ENCODE results near the gene DRC3.
"Not testable (repeated sequence)": the region's sequence is repeated elsewhere in the genome, so short reads cannot be mapped to it uniquely, and the experiment has no call there.

The DRC3 gene

GRCh38 chr17:17972126-17972951 is at the start of gene DRC3, which contains the start of gene TOM1L2:
DRC3 (plus strand) TSS chr17:17972862; CDS start chr17:17977599, 4,737 bp downstream.
TOM1L2 (minus strand) TSS chr17:17972400; CDS start chr17:17972313, 87 bp downstream.
- peak; percentile 88 to 100 (median 100) for DNase-seq

- no peak for DNase-seq
Measured at GRCh38 chr17:17924131-17924856, 48.4 kb upstream of the DRC3 start.

GRCh38 chr17:17924857-17925250 is 47.8 kb upstream of the DRC3 start:
- DNase-seq = no peak

- no peak for DNase-seq
Measured at GRCh38 chr17:17926036-17926435, 46.6 kb upstream of the DRC3 start.

- DNase-seq = peak in 7 of 58 donors; percentile 24 to 63 (median 47)
Measured at GRCh38 chr17:17926840-17927449, 45.7 kb upstream of the DRC3 start.

- peak in 42 of 58 donors; percentile 20 to 86 (median 58) for DNase-seq
Measured at GRCh38 chr17:17928398-17929287, 44.0 kb upstream of the DRC3 start.

- DNase-seq = no peak
Measured at GRCh38 chr17:17929655-17930380, 42.8 kb upstream of the DRC3 start.

- DNase-seq = no peak
Measured at GRCh38 chr17:17930674-17931073, 42.0 kb upstream of the DRC3 start.

GRCh38 chr17:17931159-17931558 is 41.5 kb upstream of the DRC3 start:
- no peak for DNase-seq

GRCh38 chr17:17933775-17934174 is 38.9 kb upstream of the DRC3 start:
- no peak for DNase-seq

GRCh38 chr17:17934214-17934613 is 38.4 kb upstream of the DRC3 start:
- DNase-seq = no peak

- DNase-seq = peak in 6 of 58 donors; percentile 19 to 45 (median 29)
Measured at GRCh38 chr17:17934806-17935205, 37.9 kb upstream of the DRC3 start.

GRCh38 chr17:17935321-17936271 is 37.1 kb upstream of the DRC3 start:
- no peak for DNase-seq

GRCh38 chr17:17937201-17937853 is 35.3 kb upstream of the DRC3 start:
- no peak for DNase-seq

GRCh38 chr17:17937958-17938357 is 34.7 kb upstream of the DRC3 start:
- DNase-seq = no peak

GRCh38 chr17:17938388-17939107 is 34.1 kb upstream of the DRC3 start:
- DNase-seq = no peak

GRCh38 chr17:17939941-17940340 is 32.7 kb upstream of the DRC3 start:
- not testable (repeated sequence) for DNase-seq

- DNase-seq = no peak
Measured at GRCh38 chr17:17940441-17940911, 32.2 kb upstream of the DRC3 start.
